ENCODE data around the gene TRIM15.

The TRIM15 gene

DNA sequence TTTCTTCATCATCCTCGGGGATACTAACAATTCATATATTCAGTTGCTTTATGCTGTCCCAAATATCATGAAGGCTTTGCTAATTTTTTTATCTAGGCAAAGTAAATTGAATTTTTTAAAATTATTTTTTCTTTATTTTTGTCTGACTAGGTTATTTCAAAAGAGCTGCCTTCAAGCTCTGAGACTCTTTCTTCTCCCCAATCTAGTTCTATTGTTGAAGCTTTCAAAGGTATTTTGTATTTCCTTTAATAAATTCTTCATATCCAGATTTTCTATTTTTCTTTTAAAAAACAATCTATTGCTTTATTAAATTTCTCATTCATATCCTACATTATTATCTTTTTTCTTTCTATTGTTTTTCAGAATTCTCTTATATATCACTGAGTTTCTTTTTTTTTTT lies 16.8 kb downstream of the TRIM15 start:
- no peak overlapping the region for H3K4me3 ChIP-seq (ENCODE audit: low read depth, low read length)

DNA sequence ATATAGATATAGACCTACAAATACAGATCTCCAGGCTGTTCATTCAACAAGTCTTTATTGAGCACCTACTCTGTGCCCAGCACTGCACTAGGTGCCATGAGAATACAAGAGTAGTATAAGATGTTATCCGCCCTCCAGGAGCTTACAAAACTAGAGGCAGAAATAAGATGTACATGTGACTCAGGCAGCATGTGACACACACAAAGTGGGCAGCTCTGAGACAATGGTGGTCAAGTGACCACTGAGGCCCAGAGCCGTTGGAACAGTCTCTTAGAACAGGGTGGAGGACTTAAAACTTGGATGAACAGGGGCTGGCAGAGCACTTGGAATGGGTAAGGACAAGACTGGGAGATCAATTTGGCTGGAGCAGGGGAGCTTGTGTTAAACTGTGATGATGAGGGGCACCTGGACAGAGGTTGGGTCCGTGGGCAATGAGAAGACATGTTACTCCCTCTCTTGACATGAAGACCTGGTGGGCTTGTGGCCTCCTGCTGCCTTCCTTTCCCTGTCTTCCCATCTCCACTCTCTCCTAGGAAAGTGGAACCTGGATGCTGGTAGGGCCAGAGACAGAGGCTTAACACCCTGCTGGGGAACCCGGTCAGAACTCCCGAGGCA lies 21.2 kb downstream of the TRIM15 start:
- in situ Hi-C loops (cut with HindIII; ENCODE audit: low sequenced_read_pairs): no loop called here
- no peak overlapping the region for H3K4me3 ChIP-seq (ENCODE audit: low read depth, low read length)
- TF ChIP-seq, protein P1, sequence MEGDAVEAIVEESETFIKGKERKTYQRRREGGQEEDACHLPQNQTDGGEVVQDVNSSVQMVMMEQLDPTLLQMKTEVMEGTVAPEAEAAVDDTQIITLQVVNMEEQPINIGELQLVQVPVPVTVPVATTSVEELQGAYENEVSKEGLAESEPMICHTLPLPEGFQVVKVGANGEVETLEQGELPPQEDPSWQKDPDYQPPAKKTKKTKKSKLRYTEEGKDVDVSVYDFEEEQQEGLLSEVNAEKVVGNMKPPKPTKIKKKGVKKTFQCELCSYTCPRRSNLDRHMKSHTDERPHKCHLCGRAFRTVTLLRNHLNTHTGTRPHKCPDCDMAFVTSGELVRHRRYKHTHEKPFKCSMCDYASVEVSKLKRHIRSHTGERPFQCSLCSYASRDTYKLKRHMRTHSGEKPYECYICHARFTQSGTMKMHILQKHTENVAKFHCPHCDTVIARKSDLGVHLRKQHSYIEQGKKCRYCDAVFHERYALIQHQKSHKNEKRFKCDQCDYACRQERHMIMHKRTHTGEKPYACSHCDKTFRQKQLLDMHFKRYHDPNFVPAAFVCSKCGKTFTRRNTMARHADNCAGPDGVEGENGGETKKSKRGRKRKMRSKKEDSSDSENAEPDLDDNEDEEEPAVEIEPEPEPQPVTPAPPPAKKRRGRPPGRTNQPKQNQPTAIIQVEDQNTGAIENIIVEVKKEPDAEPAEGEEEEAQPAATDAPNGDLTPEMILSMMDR (IDR thresholded peaks at IDR 0.05; ENCODE audit: low read depth, low read length, missing control alignments): no peak
- DNase-seq (ENCODE audit: low read depth): no peak

More for the DNA sequence above, 16.8 kb downstream of the TRIM15 start:
- TF ChIP-seq, protein P1 (IDR thresholded peaks at IDR 0.05; ENCODE audit: low read depth, low read length, missing control alignments): no peak
- in situ Hi-C loops (cut with HindIII; ENCODE audit: low sequenced_read_pairs): no loop called here
- DNase-seq (ENCODE audit: low read depth): no peak

DNA sequence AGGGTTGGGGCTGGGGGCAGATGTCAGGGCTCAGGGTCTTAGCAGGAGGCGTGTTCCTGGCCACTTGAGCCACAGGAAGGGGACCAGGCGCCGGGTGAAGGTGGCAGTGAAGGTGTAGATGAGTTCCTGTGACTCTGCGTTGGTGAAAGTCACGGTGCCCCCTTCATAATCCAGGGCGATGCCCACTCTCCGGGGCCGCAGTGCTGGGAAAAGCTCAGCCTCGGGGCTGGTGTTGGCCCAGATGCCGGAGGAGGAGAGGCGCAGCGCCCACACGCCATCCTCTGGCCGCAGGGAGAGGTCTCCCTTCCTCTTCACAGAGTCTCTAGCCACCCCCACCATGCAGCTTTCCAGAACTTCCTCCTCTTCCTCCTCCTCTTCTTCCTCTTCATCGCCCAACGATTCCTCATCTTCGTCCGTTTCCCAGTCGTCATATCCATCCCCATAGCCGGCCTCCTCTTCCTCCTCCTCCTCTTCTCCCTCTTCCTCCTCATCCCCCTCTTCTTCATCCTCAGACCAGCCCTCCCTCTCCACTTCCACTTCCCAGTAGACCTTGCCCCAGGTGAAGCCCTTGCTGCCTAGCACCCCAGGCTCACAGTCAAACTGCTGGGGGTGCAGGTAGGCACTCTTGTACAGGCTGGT lies 22.6 kb downstream of the TRIM15 start:
- no peak for DNase-seq (ENCODE audit: low read depth)
- H3K4me3 ChIP-seq (ENCODE audit: low read depth, low read length): no peak overlapping the region
- TF ChIP-seq, protein P1 (IDR thresholded peaks at IDR 0.05; ENCODE audit: low read depth, low read length, missing control alignments): no peak
- in situ Hi-C loops (cut with HindIII; ENCODE audit: low sequenced_read_pairs): no loop called here

DNA sequence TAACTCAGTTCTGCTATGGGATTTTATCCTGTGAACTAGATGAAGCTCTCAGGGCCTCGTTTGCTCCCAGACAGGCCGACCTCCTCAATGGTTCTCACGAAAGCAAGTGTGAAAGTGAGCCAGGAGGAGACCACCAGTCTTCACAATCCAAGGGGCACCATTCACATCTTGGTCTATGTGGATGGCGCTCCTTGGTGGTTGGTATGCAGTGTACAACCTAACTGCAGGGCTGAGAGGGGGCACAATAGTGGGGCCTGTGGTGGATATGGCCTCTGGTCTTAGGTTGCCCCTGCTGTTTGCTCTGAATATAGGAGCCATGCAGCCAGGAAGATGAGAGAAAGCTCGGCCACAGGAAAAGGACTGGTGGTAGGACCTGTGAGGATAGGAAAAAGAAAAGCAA lies 25.2 kb downstream of the TRIM15 start:
- no peak for DNase-seq (ENCODE audit: low read depth)
- no peak overlapping the region for H3K4me3 ChIP-seq (ENCODE audit: low read depth, low read length)
- in situ Hi-C loops (cut with HindIII; ENCODE audit: low sequenced_read_pairs): no loop called here
- TF ChIP-seq, protein P1 (IDR thresholded peaks at IDR 0.05; ENCODE audit: low read depth, low read length, missing control alignments): no peak

DNA sequence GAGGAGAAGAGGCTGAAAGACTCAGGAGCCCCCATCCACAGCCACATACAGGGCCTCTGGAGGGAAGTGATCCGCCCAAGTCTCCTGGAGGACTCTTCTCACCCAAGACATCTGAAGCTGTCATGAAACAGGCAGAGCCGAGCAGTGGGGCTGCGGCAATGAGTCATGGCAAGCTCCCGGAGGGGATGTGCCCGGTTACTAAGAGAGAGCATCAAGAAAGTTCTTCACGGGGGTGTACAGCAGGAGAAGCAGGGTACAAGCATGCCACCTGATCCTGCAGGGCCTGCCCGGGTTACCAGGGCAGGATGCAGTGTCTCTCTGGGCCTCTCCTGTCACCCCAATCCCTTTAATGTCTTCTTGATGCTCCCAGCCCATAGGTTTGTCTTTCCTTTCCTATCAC lies 28.7 kb downstream of the TRIM15 start:
- H3K4me3 ChIP-seq (ENCODE audit: low read depth, low read length): no peak overlapping the region
- no peak for DNase-seq (ENCODE audit: low read depth)
- TF ChIP-seq, protein P1 (IDR thresholded peaks at IDR 0.05; ENCODE audit: low read depth, low read length, missing control alignments): no peak
- in situ Hi-C loops (cut with HindIII; ENCODE audit: low sequenced_read_pairs): no loop called here

DNA sequence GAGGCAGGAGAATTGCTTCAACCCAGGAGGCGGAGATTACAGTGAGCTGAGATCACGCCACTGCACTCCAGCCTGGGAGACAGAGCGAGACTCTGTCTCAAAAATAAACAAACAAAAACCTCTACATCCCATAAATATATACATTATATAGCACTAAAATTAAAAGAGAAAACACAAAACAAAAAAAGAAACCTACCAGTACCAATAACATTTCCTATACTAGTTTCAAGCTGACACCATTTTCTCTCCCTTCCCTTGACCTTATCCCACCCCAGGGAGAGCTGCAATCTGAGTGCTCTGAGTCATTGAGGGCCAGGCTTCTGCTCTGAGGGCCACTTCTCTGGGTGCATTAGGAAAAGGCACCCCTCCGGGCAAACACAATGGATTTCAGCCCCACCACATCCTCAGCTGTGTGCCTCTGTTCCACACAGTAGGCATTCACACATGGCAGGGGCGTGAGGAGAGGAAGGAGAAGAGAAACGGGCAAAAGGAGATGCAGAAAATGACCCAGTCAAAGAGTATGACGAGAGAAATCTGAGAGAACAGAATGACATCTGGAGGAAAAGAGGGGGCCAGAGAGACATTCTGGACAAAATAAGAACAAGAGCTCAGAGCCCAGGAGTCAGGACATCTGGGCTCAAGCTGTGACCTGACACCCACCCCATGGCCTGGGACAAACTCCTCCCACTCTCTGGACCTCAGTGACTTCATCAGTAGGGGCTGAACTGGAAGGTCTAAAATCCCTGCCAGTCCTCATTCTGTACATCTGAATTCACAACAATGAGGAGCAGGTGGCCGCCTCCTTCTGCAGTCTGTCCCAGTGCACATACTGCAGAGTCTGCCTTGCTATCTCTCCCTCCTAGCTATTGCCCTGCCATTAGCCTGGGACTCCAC lies 31.7 kb downstream of the TRIM15 start:
- no peak overlapping the region for H3K4me3 ChIP-seq (ENCODE audit: low read depth, low read length)
- TF ChIP-seq, protein P1 (IDR thresholded peaks at IDR 0.05; ENCODE audit: low read depth, low read length, missing control alignments): no peak
- in situ Hi-C loops (cut with HindIII; ENCODE audit: low sequenced_read_pairs): no loop called here
- no peak for DNase-seq (ENCODE audit: low read depth)

All from astrocyte of the cerebellum (primary cell).